Fibroblast of lung (primary cell): ENCODE measurements around the gene CCDC171. TPM values are rescaled to one million over a fixed set of nuclear protein-coding genes. Genes with fewer than 3 reads are reported as not detected.
"Not testable (repeated sequence)": the region's sequence is repeated elsewhere in the genome, so short reads cannot be mapped to it uniquely, and the experiment has no call there.

Source experiments
- DNase-seq, 2 donors: peaks; one replicate each; pipeline versions ENCODE4 v3.0.0 to v3.0.0-alpha.2; 2010; ENCODE audit warnings: low read depth in 2 of 2
- H2AFZ ChIP-seq: 2 replicates; pipeline ENCODE4 v1.5.1; 2012; ENCODE audit warnings: low read length, control low read depth, inconsistent platforms
- H3K27ac ChIP-seq: 2 replicates; pipeline ENCODE4 v1.5.1; 2011; ENCODE audit warnings: low read length, control low read depth; ENCODE audit not compliant: insufficient read depth
- H3K27me3 ChIP-seq: 2 replicates; pipeline ENCODE4 v1.5.1; 2011; ENCODE audit warnings: mild to moderate bottlenecking, low read length; ENCODE audit not compliant: control insufficient read depth, insufficient read depth
- H3K36me3 ChIP-seq: 2 replicates; pipeline ENCODE4 v1.5.1; 2011; ENCODE audit warnings: low read length; ENCODE audit not compliant: control insufficient read depth, insufficient read depth
- H3K4me1 ChIP-seq: 2 replicates; pipeline ENCODE4 v1.5.1; 2011; ENCODE audit warnings: low read length; ENCODE audit not compliant: control insufficient read depth, insufficient read depth; ENCODE audit errors: extremely low read depth
- H3K4me2 ChIP-seq: 2 replicates; pipeline ENCODE4 v1.5.1; 2011; ENCODE audit warnings: low read length, control low read depth; ENCODE audit not compliant: insufficient read depth; ENCODE audit errors: extremely low read depth
- H3K4me3 ChIP-seq, 4 experiments: fragments of 200-600 bp in 1 of 4; sonication (generic) in 1 of 4; replicated peaks in 1 of 4; 2 replicates each; pipeline ENCODE4 v1.5.1; 2011 to 2016; ENCODE audit warnings: low read length in 4 of 4, low read depth in 3 of 4, mild to moderate bottlenecking in 3 of 4, control low read depth in 2 of 4, inconsistent platforms in 1 of 4, mixed read lengths in 1 of 4; ENCODE audit not compliant: insufficient read depth in 1 of 4; ENCODE audit errors: control extremely low read depth in 1 of 4
- H3K79me2 ChIP-seq: 2 replicates; pipeline ENCODE4 v1.5.1; 2012; ENCODE audit warnings: mild to moderate bottlenecking, low read length, inconsistent platforms; ENCODE audit not compliant: control insufficient read depth, insufficient read depth
- H3K9ac ChIP-seq: 2 replicates; pipeline ENCODE4 v1.5.1; 2011; ENCODE audit warnings: mild to moderate bottlenecking, low read length, control low read depth; ENCODE audit not compliant: insufficient read depth
- H3K9me3 ChIP-seq: 2 replicates; pipeline ENCODE4 v1.5.1; 2012; ENCODE audit warnings: low read depth, low read length; ENCODE audit not compliant: control insufficient read depth, insufficient read depth
- H4K20me1 ChIP-seq: 2 replicates; pipeline ENCODE4 v1.5.1; 2011; ENCODE audit warnings: low read length; ENCODE audit not compliant: control insufficient read depth, insufficient read depth; ENCODE audit errors: extremely low read depth
- EZH2 ChIP-seq: IDR thresholded peaks from 2 replicates; pipeline ENCODE4 v1.5.1; 2012; ENCODE audit warnings: low read length, control low read depth, mild to moderate bottlenecking; ENCODE audit errors: missing control alignments
- polyA plus RNA-seq, 2 donors: library from polyadenylated mRNA; depleted of rRNA in 1 of 2; stranded (reverse) in 1 of 2; unstranded in 1 of 2; fragments of >200 nt; gene quantifications; 2 replicates each; pipeline ENCODE4 v1.2.1, GENCODE V29; 2011 to 2012; ENCODE audit warnings: missing spikeins in 1 of 2
- total RNA-seq: library from RNA; depleted of rRNA; stranded (reverse); fragments of >200 nt; gene quantifications from 2 replicates; pipeline ENCODE4 v1.2.1, GENCODE V29; 2014
- TF ChIP-seq, protein P1 (sequence below), 2 donors: IDR thresholded peaks in 1 of 2; conservative IDR thresholded peaks in 1 of 2; 1 replicate in 1 of 2; 2 replicates in 1 of 2; pipeline ENCODE4 v1.5.1; 2011 to 2012; ENCODE audit warnings: low read length in 2 of 2, control low read depth in 1 of 2, inconsistent platforms in 1 of 2, low read depth in 1 of 2, mild to moderate bottlenecking in 1 of 2

Gene CCDC171
- total and polyA plus RNA-seq, 2 donors (not counting 1 experiment from before 2014, with no cell fraction given), result 0.62 to 4.8 TPM

DNA sequence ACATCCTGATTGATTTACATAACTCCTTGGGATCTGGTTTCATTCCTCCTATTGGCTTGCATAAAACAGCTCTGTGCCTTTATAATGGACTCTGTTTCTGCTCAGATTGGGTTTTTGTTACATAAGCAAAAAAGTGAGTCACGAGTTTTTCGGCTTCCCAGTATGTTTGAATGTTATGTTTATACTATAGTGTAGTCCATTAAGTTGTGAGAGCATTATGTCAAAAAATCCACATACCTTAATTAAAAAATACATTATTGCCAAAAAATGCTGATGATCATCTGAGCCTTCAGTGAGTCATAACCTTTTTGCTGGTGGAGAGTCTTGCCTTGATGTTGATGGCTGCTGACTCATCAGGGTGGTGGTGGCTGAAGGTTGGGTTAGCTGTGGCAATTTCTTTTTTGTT, 144.6 kb downstream of the CCDC171 start:
- Histone ChIP-seq H3K27ac (peak overlapping the region; percentile 33), H3K4me1 (peaks cover 7% of the 10 kb centered on the region), H2AFZ (no peak overlapping the region), H3K9me3 (no peaks in the 10 kb centered on the region), H3K27me3 (no peaks in the 10 kb centered on the region), H3K4me3 (no peak overlapping the region), H3K9ac (no peak overlapping the region), H3K79me2 (no peaks in the 10 kb centered on the region), H3K4me2 (no peak overlapping the region), H3K36me3 (no peaks in the 10 kb centered on the region), H4K20me1 (no peaks in the 10 kb centered on the region)
- TF ChIP-seq, protein P1, sequence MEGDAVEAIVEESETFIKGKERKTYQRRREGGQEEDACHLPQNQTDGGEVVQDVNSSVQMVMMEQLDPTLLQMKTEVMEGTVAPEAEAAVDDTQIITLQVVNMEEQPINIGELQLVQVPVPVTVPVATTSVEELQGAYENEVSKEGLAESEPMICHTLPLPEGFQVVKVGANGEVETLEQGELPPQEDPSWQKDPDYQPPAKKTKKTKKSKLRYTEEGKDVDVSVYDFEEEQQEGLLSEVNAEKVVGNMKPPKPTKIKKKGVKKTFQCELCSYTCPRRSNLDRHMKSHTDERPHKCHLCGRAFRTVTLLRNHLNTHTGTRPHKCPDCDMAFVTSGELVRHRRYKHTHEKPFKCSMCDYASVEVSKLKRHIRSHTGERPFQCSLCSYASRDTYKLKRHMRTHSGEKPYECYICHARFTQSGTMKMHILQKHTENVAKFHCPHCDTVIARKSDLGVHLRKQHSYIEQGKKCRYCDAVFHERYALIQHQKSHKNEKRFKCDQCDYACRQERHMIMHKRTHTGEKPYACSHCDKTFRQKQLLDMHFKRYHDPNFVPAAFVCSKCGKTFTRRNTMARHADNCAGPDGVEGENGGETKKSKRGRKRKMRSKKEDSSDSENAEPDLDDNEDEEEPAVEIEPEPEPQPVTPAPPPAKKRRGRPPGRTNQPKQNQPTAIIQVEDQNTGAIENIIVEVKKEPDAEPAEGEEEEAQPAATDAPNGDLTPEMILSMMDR (conservative IDR thresholded peaks at IDR 0.05 in 1 of 2, IDR thresholded peaks at IDR 0.05 in 1 of 2; ENCODE audit: low read depth in 1 of 2, low read length in 2 of 2), result no peak
- DNase-seq, result peak; percentile 89 to 94

DNA sequence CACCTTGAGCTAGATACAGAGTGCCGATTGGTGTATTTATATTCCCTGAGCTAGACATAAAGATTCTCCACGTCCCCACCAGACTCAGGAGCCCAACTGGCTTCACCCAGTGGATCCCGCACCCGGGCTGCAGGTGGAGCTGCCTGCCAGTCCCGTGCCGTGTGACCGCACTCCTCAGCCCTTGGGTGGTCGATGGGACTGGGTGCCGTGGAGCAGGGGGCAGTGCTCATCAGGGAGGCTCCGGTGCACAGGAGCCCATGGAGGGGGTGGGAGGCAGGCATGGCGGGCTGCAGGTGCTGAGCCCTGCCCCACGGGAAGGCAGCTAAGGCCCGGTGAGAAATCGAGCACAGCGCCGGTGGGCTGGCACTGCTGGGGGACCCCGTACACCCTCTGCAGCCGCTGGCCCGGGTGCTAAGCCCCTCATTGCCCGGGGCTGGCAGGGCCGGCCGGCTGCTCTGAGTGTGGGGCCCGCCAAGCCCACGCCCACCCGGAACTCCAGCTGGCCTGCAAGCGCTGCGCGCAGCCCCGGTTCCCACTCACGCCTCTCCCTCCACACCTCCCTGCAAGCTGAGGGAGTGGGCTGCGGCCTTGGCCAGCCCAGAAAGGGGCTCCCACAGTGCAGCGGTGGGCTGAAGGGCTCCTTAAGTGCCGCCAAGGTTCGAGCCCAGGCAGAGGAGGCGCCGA, 147.2 kb downstream of the CCDC171 start:
- H3K36me3 ChIP-seq, H3K9ac ChIP-seq, H3K4me1 ChIP-seq, H2AFZ ChIP-seq, H3K4me3 ChIP-seq, H3K9me3 ChIP-seq, H3K27ac ChIP-seq, H3K27me3 ChIP-seq, DNase-seq, H4K20me1 ChIP-seq, H3K79me2 ChIP-seq, H3K4me2 ChIP-seq: not testable (repeated sequence)

DNA sequence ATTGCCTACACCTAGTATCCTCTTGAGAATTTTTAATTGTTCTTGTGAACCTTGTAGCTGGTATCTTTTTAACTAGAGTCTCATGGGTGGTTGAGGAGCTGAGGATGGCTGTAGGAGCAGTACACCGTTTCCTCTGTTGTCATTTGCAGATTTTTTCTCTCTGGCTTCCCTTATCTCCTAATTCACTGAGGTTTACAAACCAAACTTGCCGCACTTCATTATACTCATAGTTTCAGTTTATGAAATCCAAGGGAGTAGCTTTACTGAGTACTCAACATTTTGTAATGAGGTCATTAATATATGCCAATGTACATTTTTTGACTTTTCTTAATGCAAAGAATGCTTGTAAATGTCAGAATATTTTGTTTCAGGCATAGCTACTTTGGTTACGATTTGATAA, 154.2 kb downstream of the CCDC171 start:
- Histone ChIP-seq H3K79me2 (no peaks in the 10 kb centered on the region), H3K27ac (no peak overlapping the region), H3K36me3 (no peaks in the 10 kb centered on the region), H3K4me2 (no peak overlapping the region), H3K9me3 (no peaks in the 10 kb centered on the region), H2AFZ (no peak overlapping the region), H4K20me1 (no peaks in the 10 kb centered on the region), H3K4me1 (no peaks in the 10 kb centered on the region), H3K9ac (no peak overlapping the region), H3K27me3 (no peaks in the 10 kb centered on the region), H3K4me3 (no peak overlapping the region)
- TF ChIP-seq, protein P1 (conservative IDR thresholded peaks at IDR 0.05 in 1 of 2, IDR thresholded peaks at IDR 0.05 in 1 of 2; ENCODE audit: low read depth in 1 of 2, low read length in 2 of 2), result no peak
- no peak for TF ChIP-seq EZH2
- peak in 1 of 2 donors; percentile 6 for DNase-seq
